ENCODE data around the gene COA8. TPM values are rescaled to one million over a fixed set of nuclear protein-coding genes. Genes with fewer than 3 reads are reported as not detected.

COA8 gene
- total and polyA plus RNA-seq, 9 of the 15 experiments (the other 6 are each of a cell fraction or from before 2014, with no cell fraction given): 5.0 to 35.3 (median 25.7) TPM

DNA sequence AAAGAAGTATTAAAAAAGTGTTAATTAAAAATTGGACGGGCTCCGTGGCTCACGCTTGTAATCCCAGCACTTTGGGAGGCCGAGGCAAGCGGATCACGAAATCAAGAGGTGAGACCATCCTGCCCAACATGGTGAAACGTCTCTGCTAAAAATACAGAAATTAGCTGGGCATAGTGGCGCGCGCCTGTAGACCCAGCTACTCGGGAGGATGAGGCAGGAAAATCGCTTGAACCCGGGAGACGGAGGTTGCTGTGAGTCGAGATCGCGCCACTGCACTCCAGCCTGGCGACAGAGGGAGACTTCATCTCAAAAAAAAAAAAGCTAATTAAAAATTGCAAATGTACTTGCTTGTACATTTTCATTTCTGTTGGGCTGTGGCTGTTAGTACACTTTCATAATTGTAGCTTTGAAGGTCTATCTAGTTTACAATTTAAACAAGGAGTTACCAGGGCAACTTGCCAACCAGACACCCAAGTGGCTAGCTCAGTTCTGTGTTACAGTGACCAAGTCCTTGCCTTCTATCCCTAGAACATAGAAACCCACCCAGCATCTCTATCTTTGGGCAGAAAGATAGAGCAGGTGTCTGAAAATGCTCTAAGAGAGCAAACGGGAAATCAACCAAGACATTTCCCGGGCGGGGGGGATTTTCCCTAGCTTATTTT is 1.2 kb downstream of the COA8 start (continued):
- TF ChIP-seq, protein P1, sequence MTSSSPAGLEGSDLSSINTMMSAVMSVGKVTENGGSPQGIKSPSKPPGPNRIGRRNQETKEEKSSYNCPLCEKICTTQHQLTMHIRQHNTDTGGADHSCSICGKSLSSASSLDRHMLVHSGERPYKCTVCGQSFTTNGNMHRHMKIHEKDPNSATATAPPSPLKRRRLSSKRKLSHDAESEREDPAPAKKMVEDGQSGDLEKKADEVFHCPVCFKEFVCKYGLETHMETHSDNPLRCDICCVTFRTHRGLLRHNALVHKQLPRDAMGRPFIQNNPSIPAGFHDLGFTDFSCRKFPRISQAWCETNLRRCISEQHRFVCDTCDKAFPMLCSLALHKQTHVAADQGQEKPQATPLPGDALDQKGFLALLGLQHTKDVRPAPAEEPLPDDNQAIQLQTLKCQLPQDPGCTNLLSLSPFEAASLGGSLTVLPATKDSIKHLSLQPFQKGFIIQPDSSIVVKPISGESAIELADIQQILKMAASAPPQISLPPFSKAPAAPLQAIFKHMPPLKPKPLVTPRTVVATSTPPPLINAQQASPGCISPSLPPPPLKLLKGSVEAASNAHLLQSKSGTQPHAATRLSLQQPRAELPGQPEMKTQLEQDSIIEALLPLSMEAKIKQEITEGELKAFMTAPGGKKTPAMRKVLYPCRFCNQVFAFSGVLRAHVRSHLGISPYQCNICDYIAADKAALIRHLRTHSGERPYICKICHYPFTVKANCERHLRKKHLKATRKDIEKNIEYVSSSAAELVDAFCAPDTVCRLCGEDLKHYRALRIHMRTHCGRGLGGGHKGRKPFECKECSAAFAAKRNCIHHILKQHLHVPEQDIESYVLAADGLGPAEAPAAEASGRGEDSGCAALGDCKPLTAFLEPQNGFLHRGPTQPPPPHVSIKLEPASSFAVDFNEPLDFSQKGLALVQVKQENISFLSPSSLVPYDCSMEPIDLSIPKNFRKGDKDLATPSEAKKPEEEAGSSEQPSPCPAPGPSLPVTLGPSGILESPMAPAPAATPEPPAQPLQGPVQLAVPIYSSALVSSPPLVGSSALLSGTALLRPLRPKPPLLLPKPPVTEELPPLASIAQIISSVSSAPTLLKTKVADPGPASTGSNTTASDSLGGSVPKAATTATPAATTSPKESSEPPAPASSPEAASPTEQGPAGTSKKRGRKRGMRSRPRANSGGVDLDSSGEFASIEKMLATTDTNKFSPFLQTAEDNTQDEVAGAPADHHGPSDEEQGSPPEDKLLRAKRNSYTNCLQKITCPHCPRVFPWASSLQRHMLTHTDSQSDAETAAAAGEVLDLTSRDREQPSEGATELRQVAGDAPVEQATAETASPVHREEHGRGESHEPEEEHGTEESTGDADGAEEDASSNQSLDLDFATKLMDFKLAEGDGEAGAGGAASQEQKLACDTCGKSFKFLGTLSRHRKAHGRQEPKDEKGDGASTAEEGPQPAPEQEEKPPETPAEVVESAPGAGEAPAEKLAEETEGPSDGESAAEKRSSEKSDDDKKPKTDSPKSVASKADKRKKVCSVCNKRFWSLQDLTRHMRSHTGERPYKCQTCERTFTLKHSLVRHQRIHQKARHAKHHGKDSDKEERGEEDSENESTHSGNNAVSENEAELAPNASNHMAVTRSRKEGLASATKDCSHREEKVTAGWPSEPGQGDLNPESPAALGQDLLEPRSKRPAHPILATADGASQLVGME (CRISPR knock-in tag; IDR thresholded peaks at IDR 0.05): no peak
- TF ChIP-seq KDM5B (IDR thresholded peaks at IDR 0.05; ENCODE audit: insufficient replicate concordance, low read depth, low read length): no peak
- TF ChIP-seq CREM (IDR thresholded peaks at IDR 0.05; ENCODE audit: low read depth): no peak
- TF ChIP-seq, protein P2, sequence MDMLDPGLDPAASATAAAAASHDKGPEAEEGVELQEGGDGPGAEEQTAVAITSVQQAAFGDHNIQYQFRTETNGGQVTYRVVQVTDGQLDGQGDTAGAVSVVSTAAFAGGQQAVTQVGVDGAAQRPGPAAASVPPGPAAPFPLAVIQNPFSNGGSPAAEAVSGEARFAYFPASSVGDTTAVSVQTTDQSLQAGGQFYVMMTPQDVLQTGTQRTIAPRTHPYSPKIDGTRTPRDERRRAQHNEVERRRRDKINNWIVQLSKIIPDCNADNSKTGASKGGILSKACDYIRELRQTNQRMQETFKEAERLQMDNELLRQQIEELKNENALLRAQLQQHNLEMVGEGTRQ (CRISPR knock-in tag; IDR thresholded peaks at IDR 0.05): no peak
- no peak for TF ChIP-seq KLF13 (tag; IDR thresholded peaks at IDR 0.05; ENCODE audit: borderline replicate concordance, low read depth)
- TF ChIP-seq MCM2 (IDR thresholded peaks at IDR 0.05; ENCODE audit: low read depth): no peak
- no peak for TF ChIP-seq GABPA (tag; conservative IDR thresholded peaks at IDR 0.05; ENCODE audit: low read depth)
- no peak for TF ChIP-seq SOX6 (IDR thresholded peaks at IDR 0.05)
- no peak for TF ChIP-seq CBX1 (IDR thresholded peaks at IDR 0.05; ENCODE audit: low read depth)
- TF ChIP-seq, protein P3, sequence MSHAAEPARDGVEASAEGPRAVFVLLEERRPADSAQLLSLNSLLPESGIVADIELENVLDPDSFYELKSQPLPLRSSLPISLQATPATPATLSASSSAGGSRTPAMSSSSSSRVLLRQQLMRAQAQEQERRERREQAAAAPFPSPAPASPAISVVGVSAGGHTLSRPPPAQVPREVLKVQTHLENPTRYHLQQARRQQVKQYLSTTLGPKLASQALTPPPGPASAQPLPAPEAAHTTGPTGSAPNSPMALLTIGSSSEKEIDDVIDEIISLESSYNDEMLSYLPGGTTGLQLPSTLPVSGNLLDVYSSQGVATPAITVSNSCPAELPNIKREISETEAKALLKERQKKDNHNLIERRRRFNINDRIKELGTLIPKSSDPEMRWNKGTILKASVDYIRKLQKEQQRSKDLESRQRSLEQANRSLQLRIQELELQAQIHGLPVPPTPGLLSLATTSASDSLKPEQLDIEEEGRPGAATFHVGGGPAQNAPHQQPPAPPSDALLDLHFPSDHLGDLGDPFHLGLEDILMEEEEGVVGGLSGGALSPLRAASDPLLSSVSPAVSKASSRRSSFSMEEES (CRISPR knock-in tag; IDR thresholded peaks at IDR 0.05): no peak
- TF ChIP-seq KLF16 (IDR thresholded peaks at IDR 0.05): no peak
